IgD-negative memory B cell (primary cell): ENCODE measurements around the gene CBLB. TPM values are rescaled to one million over a fixed set of nuclear protein-coding genes. Genes with fewer than 3 reads are reported as not detected.
"Not testable (repeated sequence)": the region's sequence is repeated elsewhere in the genome, so short reads cannot be mapped to it uniquely, and the experiment has no call there.

Source experiments
- H3K27ac Mint-ChIP-seq, 3 donors: one replicate each; pipeline ENCODE4 v1.8.0; 2020 to 2022; ENCODE audit warnings: mild to moderate bottlenecking in 3 of 3, mixed read lengths in 3 of 3, moderate library complexity in 1 of 3
- H3K27me3 Mint-ChIP-seq: one replicate; pipeline ENCODE4 v1.8.0; 2021; ENCODE audit warnings: mixed read lengths
- H3K36me3 Mint-ChIP-seq: one replicate; pipeline ENCODE4 v1.8.0; 2020; ENCODE audit warnings: mild to moderate bottlenecking, mixed read lengths
- H3K4me1 Mint-ChIP-seq, 3 donors: one replicate each; pipeline ENCODE4 v1.8.0; 2020 to 2022; ENCODE audit warnings: mixed read lengths in 3 of 3, mild to moderate bottlenecking in 1 of 3
- H3K4me3 Mint-ChIP-seq, 4 donors: one replicate each; pipeline ENCODE4 v1.8.0; 2020 to 2022; ENCODE audit warnings: mild to moderate bottlenecking in 4 of 4, mixed read lengths in 4 of 4, moderate library complexity in 3 of 4
- H3K9me3 Mint-ChIP-seq, 3 donors: one replicate each; pipeline ENCODE4 v1.8.0; 2020 to 2021; ENCODE audit warnings: mixed read lengths in 3 of 3, mild to moderate bottlenecking in 1 of 3
- polyA plus RNA-seq: library from polyadenylated mRNA; unstranded; fragments of 300-500 nt; fragmentation: Illumina TruSeq; gene quantifications from one replicate; pipeline ENCODE4 v1.2.3, GENCODE V29; 2021

Gene CBLB
- polyA plus RNA-seq, 1 donor from 2014 or later = 16.0 TPM

DNA sequence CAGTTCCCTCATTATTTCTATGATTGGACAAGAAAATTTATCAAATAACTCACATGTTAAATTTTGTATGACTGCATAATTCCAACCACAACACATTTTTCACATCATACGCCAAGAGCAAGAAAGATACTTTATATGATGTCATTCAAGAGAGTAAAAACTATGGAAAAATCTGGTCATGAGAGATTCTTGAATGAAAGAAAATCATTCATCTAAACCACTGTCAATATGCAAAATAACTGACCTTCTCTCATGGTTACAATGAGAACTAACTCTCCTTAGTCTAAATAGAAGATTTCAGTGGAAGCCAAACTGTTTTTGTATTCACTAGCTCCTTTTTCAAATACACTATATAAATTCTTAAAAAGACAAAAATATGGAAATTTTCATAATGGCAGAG is 124.6 kb downstream of the CBLB start:
- H3K9me3 Mint-ChIP-seq = peaks cover 0 to 7% (median 0%) of the 10 kb centered on the region in 3 donors
- H3K36me3 Mint-ChIP-seq = peaks cover 11% of the 10 kb centered on the region
- peaks cover 9 to 20% (median 13%) of the 10 kb centered on the region in 3 donors for H3K4me1 Mint-ChIP-seq
- H3K4me3 Mint-ChIP-seq = no peak overlapping the region
- no peaks in the 10 kb centered on the region for H3K27me3 Mint-ChIP-seq
- no peak overlapping the region for H3K27ac Mint-ChIP-seq

DNA sequence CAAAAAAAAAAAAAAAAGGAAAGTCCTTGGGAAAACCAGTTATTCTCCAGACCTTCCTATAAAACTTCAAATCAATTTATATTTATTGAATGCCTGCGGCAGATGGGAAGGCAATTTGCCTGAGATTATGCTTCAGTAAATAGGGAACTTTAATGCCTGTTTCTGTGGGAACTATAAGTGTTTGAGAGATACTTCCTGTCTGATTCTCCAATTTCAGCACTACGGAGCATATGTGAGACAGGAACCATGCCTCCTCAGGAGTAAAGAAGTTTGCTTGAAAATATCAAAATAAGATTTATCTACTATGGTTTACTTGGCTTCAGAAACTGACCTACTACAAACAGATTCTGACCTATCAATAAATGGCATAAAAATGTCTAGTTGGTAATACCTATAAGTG is 135.5 kb downstream of the CBLB start:
- no peaks in the 10 kb centered on the region for H3K27me3 Mint-ChIP-seq

DNA sequence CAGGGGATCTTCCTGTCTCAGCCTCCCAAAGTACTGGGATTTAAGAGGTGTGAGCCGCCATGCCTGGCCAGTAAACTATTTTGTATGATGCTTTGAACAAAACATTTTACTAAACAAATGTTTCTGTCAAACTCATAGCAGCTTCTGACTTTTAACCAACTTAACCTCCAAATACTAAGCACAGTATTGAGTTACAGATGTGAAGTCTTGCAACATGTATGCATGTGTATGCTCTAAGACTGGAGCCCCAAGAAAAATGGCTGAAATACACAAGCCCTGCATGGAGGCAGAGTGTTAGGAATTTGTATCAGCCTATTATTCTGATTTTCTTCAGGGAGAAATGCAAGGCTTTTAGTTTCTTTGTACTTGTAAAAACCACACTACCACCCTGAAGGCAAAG is 137.1 kb downstream of the CBLB start:
- H3K27me3 Mint-ChIP-seq = no peaks in the 10 kb centered on the region
- peaks cover 2 to 14% (median 8%) of the 10 kb centered on the region in 3 donors for H3K9me3 Mint-ChIP-seq
- peaks cover 15% of the 10 kb centered on the region for H3K36me3 Mint-ChIP-seq
- no peak overlapping the region for H3K4me3 Mint-ChIP-seq
- H3K4me1 Mint-ChIP-seq = peaks cover 3 to 16% (median 5%) of the 10 kb centered on the region in 3 donors
- no peak overlapping the region for H3K27ac Mint-ChIP-seq

More for the DNA sequence above, 135.5 kb downstream of the CBLB start:
- no peaks in the 10 kb centered on the region for H3K9me3 Mint-ChIP-seq
- peaks cover 3% of the 10 kb centered on the region for H3K36me3 Mint-ChIP-seq
- peaks cover 3 to 5% (median 5%) of the 10 kb centered on the region in 3 donors for H3K4me1 Mint-ChIP-seq
- H3K4me3 Mint-ChIP-seq = no peak overlapping the region
- no peak overlapping the region for H3K27ac Mint-ChIP-seq

DNA sequence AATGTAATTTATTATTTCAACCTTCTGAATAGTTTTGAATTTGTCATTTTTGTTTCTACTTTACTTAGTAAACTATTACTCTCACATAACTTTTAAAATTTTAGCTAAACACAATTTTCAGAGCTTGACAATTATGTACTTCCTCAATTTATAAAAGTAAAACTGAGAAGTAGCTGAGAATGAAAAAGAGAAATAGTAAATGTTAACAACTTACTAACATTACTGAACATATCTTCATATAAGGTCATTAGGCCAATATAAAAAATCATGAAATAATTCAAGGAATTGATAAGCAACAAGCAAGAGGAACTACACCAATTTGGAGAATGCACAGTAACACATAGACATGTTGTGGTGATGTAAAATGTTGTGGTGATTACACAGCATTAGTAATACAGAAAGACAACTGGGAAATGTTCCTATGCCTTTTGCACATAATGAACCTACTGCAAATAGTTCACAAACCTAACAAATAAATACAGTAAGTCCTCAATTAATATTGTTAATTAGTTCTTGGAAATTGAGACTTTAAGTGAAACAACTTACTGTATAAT is 137.9 kb downstream of the CBLB start:
- H3K27me3 Mint-ChIP-seq = no peaks in the 10 kb centered on the region
- peaks cover 12% of the 10 kb centered on the region for H3K36me3 Mint-ChIP-seq
- H3K4me3 Mint-ChIP-seq = no peak overlapping the region
- peaks cover 3 to 16% (median 5%) of the 10 kb centered on the region in 3 donors for H3K4me1 Mint-ChIP-seq
- no peak overlapping the region for H3K27ac Mint-ChIP-seq
- peaks cover 2 to 14% (median 8%) of the 10 kb centered on the region in 3 donors for H3K9me3 Mint-ChIP-seq

DNA sequence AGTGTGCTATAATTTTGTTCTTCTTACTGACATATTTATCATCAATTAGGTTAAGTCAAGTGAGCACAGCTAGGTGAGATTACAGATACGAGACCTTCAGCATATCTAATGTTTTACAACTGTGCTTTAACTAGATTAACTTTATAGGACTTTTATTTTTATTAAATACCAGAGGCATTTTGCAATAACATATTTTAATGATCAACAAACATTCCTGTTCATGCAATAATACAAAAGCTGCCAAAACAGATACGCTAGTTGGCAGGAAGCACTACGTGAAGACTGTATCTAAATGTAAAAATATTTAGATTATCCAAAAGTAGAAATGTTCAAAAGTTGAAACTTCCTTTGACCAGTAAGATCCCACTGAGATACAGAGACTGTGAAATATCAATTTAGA is 139.1 kb downstream of the CBLB start:
- H3K36me3 Mint-ChIP-seq = peaks cover 12% of the 10 kb centered on the region
- H3K4me1 Mint-ChIP-seq = peaks cover 3 to 16% (median 5%) of the 10 kb centered on the region in 3 donors
- no peak overlapping the region for H3K27ac Mint-ChIP-seq
- H3K9me3 Mint-ChIP-seq = peaks cover 2 to 14% (median 8%) of the 10 kb centered on the region in 3 donors
- no peak overlapping the region for H3K4me3 Mint-ChIP-seq
- H3K27me3 Mint-ChIP-seq = no peaks in the 10 kb centered on the region

DNA sequence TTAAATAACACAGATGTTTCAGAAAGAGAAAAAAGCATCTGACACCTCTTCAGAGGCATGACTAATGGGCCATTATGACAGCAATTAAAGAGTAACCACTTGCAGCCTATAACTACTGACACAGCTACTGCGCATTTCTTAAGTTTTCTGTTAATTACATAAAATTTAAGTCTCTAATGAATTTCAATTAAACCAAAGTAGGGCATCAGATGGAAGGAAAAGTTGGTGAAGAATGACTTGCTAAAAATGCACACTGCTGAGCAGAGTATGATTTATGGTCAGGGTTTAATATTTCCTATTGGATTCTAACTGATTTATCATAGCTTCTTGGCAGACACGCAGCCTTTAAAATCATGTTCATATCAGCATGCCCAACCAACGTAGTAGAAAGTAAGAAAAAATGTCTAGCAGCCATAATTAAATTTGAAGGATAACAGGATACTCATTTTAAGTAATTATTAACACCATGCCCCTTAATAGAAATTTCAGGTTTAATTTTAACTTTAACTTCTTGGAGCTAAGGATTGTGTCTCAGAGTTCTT is 140.0 kb downstream of the CBLB start:
- no peak overlapping the region for H3K4me3 Mint-ChIP-seq
- H3K27ac Mint-ChIP-seq = no peak overlapping the region
- H3K9me3 Mint-ChIP-seq = peaks cover 2 to 14% (median 8%) of the 10 kb centered on the region in 3 donors
- peaks cover 12% of the 10 kb centered on the region for H3K36me3 Mint-ChIP-seq
- H3K27me3 Mint-ChIP-seq = no peaks in the 10 kb centered on the region
- H3K4me1 Mint-ChIP-seq = peaks cover 7 to 21% (median 8%) of the 10 kb centered on the region in 3 donors

DNA sequence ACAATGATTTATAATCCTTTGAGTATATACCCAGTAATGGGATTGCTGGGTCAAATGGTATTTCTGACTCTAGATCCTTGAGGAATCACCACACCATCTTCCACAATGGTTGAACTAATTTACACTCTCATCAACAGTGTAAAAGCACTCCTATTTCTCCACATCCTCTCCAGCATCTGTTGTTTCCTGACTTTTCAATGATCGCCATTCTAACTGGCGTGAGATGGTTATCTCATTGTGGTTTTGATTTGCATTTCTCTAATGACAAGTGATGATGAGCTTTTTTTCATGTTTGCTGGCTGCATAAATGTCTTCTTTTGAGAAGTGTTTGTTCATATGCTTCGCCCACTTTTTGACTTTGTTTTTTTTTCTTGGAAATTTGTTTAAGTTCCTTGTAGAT is 141.8 kb downstream of the CBLB start:
- H3K36me3 Mint-ChIP-seq = peaks cover 12% of the 10 kb centered on the region
- not testable (repeated sequence) for H3K27me3 Mint-ChIP-seq, H3K27ac Mint-ChIP-seq
- H3K4me1 Mint-ChIP-seq = peaks cover 18 to 35% (median 20%) of the 10 kb centered on the region in 3 donors
- peaks cover 2 to 14% (median 8%) of the 10 kb centered on the region in 3 donors for H3K9me3 Mint-ChIP-seq
- H3K4me3 Mint-ChIP-seq = peak overlapping the region in 1 of 4 donors; percentile 8

DNA sequence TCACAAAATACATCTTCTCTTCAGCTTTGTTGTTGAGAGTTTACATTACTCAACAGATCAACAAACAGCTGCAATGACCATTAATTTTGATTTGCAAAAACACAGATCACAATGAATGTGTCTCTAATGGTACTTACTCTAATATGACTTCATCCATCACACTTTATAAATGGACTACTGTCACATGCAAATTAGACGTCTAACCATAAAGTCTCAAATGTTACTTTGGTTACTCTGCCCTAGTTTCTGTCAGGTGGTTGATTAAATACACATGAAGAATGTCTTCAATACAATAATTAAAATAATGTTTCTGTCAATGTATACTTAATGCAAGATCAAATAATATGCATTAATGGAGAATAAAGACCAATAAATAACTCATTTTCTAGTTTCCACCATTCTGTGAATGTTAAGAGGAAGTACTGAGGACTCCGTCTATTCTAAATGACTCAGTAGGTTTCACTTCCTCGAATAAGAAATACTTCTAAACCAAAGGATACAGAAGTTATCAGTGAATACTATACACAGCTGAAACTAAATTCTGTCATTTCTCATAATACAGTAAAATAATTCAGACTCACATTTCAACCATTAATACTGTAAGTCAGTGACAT is 145.8 kb downstream of the CBLB start:
- peaks cover 15 to 30% (median 16%) of the 10 kb centered on the region in 3 donors for H3K4me1 Mint-ChIP-seq
- H3K27me3 Mint-ChIP-seq = no peaks in the 10 kb centered on the region
- H3K36me3 Mint-ChIP-seq = peaks cover 17% of the 10 kb centered on the region
- H3K9me3 Mint-ChIP-seq = peaks cover 5 to 12% (median 6%) of the 10 kb centered on the region in 3 donors
- H3K27ac Mint-ChIP-seq = peak overlapping the region in 2 of 3 donors; percentile 73 to 86
- peak overlapping the region in 3 of 4 donors; percentile 67 to 69 (median 68) for H3K4me3 Mint-ChIP-seq

DNA sequence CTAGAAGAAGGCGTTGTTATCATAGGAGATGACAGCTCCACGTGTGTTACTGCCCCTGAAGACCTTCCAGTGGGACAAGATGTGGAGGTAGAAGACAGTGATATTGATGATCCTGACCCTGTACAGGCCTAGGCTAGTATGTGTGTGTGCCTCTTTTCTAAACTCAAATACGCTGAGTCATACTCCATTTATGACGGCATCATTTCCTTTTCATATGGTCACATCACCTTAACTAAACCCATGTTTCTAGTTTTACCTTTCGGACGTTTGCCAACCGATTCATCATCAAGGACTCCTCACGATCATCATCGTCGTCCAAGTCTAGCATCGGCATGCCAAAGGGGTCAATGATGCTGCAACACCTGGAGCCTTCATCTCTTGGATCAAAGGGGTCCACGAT is 149.0 kb downstream of the CBLB start:
- H3K4me1 Mint-ChIP-seq = peaks cover 16 to 19% (median 17%) of the 10 kb centered on the region in 3 donors
- no peak overlapping the region for H3K27ac Mint-ChIP-seq
- H3K9me3 Mint-ChIP-seq = peaks cover 0 to 3% (median 0%) of the 10 kb centered on the region in 3 donors
- H3K4me3 Mint-ChIP-seq = no peak overlapping the region
- H3K27me3 Mint-ChIP-seq = no peaks in the 10 kb centered on the region
- H3K36me3 Mint-ChIP-seq = peaks cover 9% of the 10 kb centered on the region

DNA sequence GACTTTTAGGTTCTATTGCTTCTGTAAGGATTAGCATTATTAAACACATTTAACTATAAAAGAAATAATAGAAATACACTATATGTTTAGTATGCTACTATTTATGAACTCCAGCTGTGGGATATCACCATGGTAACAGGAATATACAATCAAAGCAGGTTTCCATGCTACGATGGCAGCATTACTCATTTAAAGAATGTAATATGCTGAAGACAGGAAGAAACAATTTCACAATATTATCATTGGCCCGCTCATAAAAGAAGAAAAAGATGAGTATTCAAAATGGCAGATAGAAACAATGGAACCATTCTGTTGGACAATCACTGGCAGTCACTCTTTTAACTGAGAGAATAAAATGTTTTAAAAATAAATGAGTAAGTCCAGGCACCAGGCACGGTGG is 153.4 kb downstream of the CBLB start:
- Mint-ChIP-seq H3K9me3 (peaks cover 0 to 3% (median 0%) of the 10 kb centered on the region in 3 donors), H3K4me1 (peaks cover 0 to 2% (median 0%) of the 10 kb centered on the region in 3 donors), H3K27ac (no peak overlapping the region), H3K36me3 (peaks cover 18% of the 10 kb centered on the region), H3K27me3 (no peaks in the 10 kb centered on the region), H3K4me3 (no peak overlapping the region)

DNA sequence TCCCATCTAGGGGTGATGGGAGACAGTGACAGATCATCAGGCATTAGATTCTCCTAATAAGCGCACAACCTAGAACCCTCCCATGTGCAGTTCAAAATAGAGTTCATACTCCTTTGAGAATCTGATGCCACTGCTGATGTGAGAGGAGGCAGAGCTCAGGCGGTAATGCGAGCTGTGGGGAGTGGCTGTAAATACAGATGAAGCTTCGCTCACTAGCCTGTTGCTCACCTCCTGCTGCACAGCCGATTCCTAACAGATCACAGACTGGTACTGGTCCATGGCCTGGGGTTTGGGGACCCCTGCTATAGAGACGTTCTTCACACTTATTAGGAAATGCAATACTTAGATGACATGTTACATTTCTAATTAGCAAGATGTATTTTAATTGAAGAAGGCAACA is 154.4 kb downstream of the CBLB start:
- peaks cover 23% of the 10 kb centered on the region for H3K36me3 Mint-ChIP-seq
- peaks cover 0 to 2% (median 0%) of the 10 kb centered on the region in 3 donors for H3K4me1 Mint-ChIP-seq
- peak overlapping the region in 1 of 4 donors; percentile 50 for H3K4me3 Mint-ChIP-seq
- H3K9me3 Mint-ChIP-seq = peaks cover 0 to 3% (median 0%) of the 10 kb centered on the region in 3 donors
- no peak overlapping the region for H3K27ac Mint-ChIP-seq
- no peaks in the 10 kb centered on the region for H3K27me3 Mint-ChIP-seq

DNA sequence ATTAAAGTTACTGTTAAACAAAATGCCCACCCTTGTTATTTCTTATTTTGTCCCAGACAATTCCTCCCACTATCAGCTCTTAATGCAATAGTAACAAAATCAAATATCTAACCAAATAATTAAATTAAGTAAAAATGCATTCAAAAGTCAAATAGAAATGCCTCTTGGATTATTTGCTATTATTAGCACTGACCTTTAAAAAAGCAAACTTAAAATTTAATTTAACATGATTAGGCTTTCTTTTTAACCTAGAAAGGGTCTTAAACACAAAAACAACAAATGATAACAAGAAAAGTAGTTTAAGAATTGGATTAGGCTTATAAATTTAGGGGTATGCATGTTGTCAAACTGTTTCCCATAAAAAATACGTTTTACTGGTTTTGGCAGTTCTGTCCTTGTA is 159.8 kb downstream of the CBLB start:
- Mint-ChIP-seq H3K36me3 (peaks cover 14% of the 10 kb centered on the region), H3K9me3 (no peaks in the 10 kb centered on the region), H3K27ac (no peak overlapping the region), H3K4me3 (no peak overlapping the region), H3K4me1 (no peaks in the 10 kb centered on the region), H3K27me3 (no peaks in the 10 kb centered on the region)

DNA sequence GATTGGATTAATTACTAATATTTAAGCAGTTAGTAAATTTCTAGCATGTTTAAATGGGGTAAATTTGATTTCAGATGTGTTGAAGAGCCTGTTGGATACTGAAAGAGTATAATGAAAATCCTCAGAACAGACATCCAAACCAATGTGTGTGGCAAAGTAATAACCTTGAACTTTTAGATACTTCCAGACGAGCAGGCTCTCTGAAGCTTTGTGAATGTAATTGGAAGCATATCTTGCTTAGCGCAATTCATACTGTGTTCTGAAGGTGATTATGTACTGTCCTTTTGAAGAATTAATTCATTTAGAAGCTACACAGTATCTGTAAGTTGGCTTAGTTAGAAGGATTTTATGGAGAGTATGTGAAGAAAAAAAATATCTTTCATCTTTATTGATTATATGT is 161.8 kb downstream of the CBLB start:
- H3K9me3 Mint-ChIP-seq = no peaks in the 10 kb centered on the region
- peaks cover 21% of the 10 kb centered on the region for H3K36me3 Mint-ChIP-seq
- H3K27me3 Mint-ChIP-seq = no peaks in the 10 kb centered on the region
- H3K4me3 Mint-ChIP-seq = no peak overlapping the region
- H3K4me1 Mint-ChIP-seq = peaks cover 0 to 2% (median 0%) of the 10 kb centered on the region in 3 donors
- no peak overlapping the region for H3K27ac Mint-ChIP-seq

DNA sequence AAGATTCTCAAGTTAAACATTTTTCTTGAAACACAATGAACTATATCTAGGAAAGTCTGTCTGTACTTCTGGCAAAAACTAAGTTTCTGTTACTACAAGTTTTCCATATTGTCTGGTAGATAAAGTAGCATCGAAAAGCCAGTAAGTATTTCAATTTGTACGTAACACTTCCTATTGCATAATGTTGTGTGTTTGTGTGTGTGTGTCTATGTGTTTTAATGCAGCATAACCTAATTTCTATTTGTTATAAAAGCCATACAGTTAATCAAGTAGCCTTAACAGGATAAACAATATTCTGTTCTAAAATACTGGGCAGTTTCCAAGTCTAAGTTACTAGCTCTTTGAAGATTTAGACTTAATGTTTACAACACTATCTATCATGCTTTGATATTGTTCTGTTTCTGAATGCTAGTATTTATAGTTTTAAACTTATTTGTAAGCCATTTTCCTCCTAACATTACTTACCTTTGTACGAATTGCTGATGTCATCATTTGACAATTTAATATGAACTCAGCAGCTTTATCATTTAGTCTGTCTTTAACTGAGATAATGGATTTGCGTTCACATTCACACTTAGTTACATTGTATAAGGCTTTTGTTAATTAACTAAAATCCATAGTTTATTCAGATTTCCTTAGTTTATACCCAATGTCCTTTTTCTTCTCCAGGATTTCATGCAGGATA is 163.9 kb downstream of the CBLB start:
- peaks cover 0 to 2% (median 0%) of the 10 kb centered on the region in 3 donors for H3K4me1 Mint-ChIP-seq
- no peak overlapping the region for H3K4me3 Mint-ChIP-seq
- H3K27me3 Mint-ChIP-seq = no peaks in the 10 kb centered on the region
- peaks cover 25% of the 10 kb centered on the region for H3K36me3 Mint-ChIP-seq
- H3K27ac Mint-ChIP-seq = peak overlapping the region in 1 of 3 donors; percentile 87
- no peaks in the 10 kb centered on the region for H3K9me3 Mint-ChIP-seq

DNA sequence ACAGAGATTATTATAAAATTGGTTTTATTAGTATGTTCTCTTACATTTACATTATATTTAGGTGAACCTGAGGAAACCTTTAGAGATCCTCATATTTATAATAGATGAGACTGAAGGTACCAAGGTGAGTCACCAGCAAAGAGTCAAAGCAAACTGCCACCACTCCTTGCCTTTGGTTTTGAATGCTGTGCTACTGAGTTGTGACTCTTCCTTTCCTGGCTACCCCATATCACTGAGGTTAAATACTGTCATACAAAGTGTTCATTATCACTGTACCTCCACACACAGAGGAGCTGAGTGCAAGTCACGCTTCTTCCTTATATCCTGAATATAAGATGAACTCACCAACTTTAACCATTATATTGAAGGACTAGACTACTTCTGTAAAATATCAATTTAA is 168.2 kb downstream of the CBLB start:
- H3K4me1 Mint-ChIP-seq = peaks cover 0 to 2% (median 0%) of the 10 kb centered on the region in 3 donors
- H3K9me3 Mint-ChIP-seq = no peaks in the 10 kb centered on the region
- H3K27ac Mint-ChIP-seq = peak overlapping the region in 1 of 3 donors; percentile 12
- H3K4me3 Mint-ChIP-seq = no peak overlapping the region
- H3K27me3 Mint-ChIP-seq = no peaks in the 10 kb centered on the region
- H3K36me3 Mint-ChIP-seq = peaks cover 23% of the 10 kb centered on the region
